Stimulated activated CD4-positive, alpha-beta T cell treated with anti-CD3 and anti-CD28 coated beads, TNF-alpha, amount 100 ng/mL, for 48 hours (primary cell): ENCODE measurements around the gene POLR3B.
"Not testable (repeated sequence)": the region's sequence is repeated elsewhere in the genome, so short reads cannot be mapped to it uniquely, and the experiment has no call there.

Experiments
- DNase-seq, 3 donors: peaks; one replicate each; pipeline ENCODE4 v3.0.0-alpha.2; 2020; ENCODE audit warnings: low read depth in 3 of 3

POLR3B gene

GRCh38 chr12:106357549-106358395 is at the start of gene POLR3B:
Gene POLR3B, plus strand, starts transcription at chr12:106357748. Its CDS starts 132 bp downstream, at chr12:106357880.
- peak; percentile 90 to 94 (median 91) for DNase-seq

GRCh38 chr12:106308121-106308520 is 49.4 kb upstream of the POLR3B start:
- DNase-seq, result no peak

- DNase-seq, result no peak
Measured at GRCh38 chr12:106308611-106309010, 48.9 kb upstream of the POLR3B start.

- DNase-seq, result no peak
Measured at GRCh38 chr12:106309671-106310505, 47.7 kb upstream of the POLR3B start.

GRCh38 chr12:106310687-106311086 is 46.9 kb upstream of the POLR3B start:
- DNase-seq, result no peak

- DNase-seq, result no peak
Measured at GRCh38 chr12:106311139-106311538, 46.4 kb upstream of the POLR3B start.

- DNase-seq, result not testable (repeated sequence)
Measured at GRCh38 chr12:106313413-106313812, 44.1 kb upstream of the POLR3B start.

DNA sequence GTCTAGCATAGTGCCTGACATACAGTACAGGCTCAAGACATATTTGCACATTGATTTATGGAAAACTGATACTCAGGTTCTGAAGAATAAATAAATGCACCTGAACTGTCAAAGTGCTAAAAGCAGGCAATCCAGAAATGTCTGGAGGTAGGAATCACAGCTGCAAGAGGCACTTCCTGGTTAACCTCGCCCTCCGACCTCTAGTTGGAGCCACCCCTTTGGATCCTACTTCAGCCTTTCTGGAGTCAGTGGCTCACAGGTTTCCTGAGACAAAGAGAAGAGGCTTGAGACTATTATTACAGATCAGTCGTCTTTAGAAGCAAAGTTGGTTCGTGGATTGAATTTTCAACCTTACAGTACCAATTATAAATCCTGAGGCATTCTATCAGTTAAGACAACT is 42.0 kb upstream of the POLR3B start:
- DNase-seq, result no peak

DNA sequence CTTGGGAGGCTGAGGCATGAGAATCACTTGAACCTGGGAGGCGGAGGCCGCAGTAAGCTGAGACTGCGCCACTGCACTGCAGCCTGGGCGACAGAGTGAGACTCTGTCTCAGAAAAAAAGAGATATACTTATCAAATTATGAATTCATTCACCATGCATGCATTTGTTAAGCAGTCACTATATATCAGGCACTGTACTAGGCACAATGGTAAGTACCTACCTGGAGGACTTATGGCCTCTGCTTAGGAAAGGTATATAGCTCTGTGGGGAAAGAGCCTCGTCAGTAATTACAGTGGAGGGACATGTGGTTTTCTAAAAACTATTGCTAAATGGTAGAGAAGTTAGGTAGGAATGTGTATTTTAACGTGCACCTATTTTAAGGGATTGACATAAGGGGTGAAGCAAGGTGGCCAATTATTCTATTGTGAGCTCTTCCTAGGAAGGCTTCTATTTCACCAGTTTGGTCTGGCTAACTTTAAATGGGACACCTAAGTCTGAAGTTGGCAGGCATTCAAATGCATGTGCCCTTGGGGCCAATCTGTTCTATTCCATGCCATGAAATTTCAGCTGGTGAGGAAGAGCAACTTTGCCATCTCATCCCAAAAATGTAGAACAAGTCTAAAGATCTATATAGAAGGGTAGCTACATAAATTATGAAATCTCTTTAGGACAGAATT is 40.0 kb upstream of the POLR3B start:
- DNase-seq, result no peak

GRCh38 chr12:106321139-106321850 is 36.3 kb upstream of the POLR3B start:
- DNase-seq, result no peak

DNA sequence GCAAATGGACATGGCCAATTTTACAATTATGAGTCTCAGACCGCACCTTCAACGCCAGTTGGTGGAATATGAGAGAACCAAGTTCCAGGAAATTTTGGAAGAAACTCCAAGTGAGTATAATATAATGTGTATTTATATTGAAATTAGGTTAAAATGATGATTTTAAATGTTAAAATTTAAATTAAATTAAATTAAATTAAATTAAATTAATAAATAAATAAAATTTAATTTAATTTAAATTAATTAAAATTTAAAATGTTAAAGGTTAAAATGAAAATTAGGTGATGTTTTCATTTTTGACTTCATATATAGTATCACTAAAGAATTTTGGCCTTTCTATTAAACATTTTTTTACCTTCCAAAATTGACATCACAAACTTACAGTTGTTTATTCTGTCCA is 34.0 kb upstream of the POLR3B start:
- DNase-seq, result no peak

- no peak for DNase-seq
Measured at GRCh38 chr12:106327309-106327869, 30.2 kb upstream of the POLR3B start.

- DNase-seq, result no peak
Measured at GRCh38 chr12:106328735-106329134, 28.8 kb upstream of the POLR3B start.

DNA sequence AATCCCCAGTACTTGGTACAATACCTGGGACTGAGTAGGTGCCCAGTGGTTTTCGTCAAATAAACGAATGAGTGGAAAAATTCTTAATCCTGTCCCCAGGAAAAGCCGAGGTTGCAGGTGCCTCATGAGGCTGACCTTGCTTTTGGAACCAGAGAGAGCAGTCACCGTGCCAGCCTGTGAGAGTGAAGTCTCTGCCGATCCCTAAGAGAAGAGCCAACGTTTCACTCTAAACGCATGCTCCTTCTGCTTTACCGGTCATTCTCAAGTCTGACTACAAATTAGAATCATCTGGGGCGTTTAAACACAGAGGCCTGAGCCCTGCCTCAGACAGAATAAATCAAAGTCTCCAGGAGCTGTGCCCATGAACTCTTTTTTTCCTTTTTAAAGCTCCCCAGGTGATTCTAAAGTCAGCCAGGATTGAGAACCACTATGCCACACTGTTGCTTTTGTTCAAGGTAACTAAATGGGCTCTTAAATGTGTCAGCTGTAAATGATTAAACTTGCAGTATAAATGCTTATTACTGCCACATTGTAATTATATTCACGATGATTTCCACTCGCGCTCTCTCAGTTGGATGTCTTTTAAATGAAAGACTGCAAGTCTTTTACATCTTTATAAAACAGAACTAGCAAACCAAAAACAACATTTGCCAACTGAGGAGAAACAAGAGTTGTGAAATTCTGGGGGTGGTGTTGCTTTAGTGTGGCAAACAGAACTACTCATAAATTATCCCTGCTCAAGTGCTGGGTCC is 28.1 kb upstream of the POLR3B start:
- no peak for DNase-seq

DNA sequence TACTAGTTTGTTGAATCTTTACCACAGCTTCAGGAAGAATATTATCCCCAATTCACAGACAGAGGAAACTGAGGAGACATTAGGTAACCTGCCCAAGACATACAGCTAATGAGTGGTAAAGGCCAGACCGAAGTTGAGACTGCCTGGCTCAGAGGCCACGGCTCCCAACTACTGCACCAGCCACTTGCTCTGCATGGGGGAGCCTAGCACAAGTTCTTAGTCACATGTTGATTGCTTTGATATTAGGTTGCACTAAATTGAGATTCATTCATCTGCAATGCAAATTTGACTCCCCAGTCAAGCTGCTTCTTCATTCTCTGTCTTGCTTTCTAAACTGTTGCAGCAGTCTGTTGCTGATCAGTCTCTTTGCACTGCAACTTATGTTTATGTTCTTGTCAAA is 25.9 kb upstream of the POLR3B start:
- DNase-seq, result no peak

- no peak for DNase-seq
Measured at GRCh38 chr12:106332536-106332935, 25.0 kb upstream of the POLR3B start.

GRCh38 chr12:106333010-106333409 is 24.5 kb upstream of the POLR3B start:
- no peak for DNase-seq

DNA sequence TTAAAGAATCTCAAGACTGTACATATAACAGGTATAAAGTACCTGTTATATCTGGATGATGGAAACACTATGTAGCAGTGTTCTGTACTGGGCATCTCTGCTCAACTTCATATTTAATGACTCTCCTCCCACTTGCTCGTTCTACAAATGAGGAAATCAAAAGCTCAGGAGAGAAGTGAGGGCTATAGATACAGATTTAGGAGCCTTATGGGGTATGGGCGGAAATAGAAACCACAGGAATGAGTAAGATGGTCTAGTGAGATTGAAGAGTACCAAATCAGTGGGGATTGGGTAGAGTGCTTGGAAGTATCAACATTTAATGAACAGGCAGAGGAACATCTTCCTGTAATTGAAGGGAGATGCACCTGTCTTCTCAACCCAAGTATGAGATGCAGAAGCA is 23.8 kb upstream of the POLR3B start:
- no peak for DNase-seq

DNA sequence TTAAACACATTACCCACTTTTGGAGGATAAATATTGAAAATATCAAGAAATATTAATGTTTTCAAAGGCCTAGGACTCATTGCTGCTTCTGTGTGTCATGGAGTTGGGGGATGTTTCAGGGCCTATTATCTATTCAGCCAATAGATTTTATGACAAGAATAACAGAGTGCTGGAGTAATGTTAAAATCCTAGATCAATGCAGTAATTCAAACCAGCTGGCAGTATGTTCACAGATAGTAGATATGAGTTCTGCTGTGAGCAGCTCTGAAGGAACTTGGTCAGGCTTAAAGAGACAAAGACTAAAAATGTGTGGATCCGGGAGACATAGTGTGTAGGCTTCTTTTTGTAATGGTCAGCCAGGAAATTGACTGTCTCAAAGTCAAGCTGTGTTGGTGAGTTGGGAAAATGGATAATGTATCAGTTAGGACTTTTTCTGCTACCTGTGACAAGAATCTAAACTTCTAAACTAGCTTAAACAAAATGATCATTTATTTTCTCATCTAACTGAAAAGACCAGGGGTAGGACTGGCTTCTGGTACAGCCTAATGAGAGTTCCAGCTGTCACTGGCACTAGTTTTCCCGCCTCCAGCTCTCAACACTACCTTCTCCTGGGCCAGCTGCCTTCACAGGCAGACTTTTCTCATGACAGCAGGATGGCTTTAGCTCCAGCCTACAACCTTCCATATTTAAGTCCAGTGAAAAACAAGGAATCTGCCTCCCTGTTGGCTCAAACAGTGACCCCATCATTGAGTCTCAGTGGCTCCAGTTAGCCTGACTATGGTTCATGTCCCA is 16.3 kb upstream of the POLR3B start:
- no peak for DNase-seq
